ENCODE measurements around the gene MAST4.
"Not testable (repeated sequence)": the region's sequence is repeated elsewhere in the genome, so short reads cannot be mapped to it uniquely, and the experiment has no call there.

The MAST4 gene

GRCh38 chr5:66814146-66814991, 218.2 kb downstream of the MAST4 start:
- Histone ChIP-seq H3K27me3 (replicated peaks) (no peaks in the 10 kb centered on the region), H3K27ac (no peak overlapping the region), H3K36me3 (replicated peaks) (no peaks in the 10 kb centered on the region), H3K4me3 (ENCODE audit: low read depth, low read length) (no peak overlapping the region)
- TF ChIP-seq CTCF (IDR thresholded peaks at IDR 0.05; ENCODE audit: low read depth, low read length, missing control alignments): peak; percentile 79
- peak; percentile 59 for DNase-seq
- in situ Hi-C loops (cut with HindIII; ENCODE audit: low pct_ligation_motif_present, low sequenced_read_pairs): no loop called here

- in situ Hi-C loops (cut with HindIII; ENCODE audit: low pct_ligation_motif_present, low sequenced_read_pairs): no loop called here
- DNase-seq: no peak
- Histone ChIP-seq H3K27ac (no peak overlapping the region), H3K4me3 (ENCODE audit: low read depth, low read length) (no peak overlapping the region), H3K27me3 (replicated peaks) (no peaks in the 10 kb centered on the region), H3K36me3 (replicated peaks) (no peaks in the 10 kb centered on the region)
- no peak for TF ChIP-seq CTCF (IDR thresholded peaks at IDR 0.05; ENCODE audit: low read depth, low read length, missing control alignments)
Observed at GRCh38 chr5:66818304-66818934, 222.2 kb downstream of the MAST4 start.

GRCh38 chr5:66818935-66819328, 222.7 kb downstream of the MAST4 start:
- Histone ChIP-seq H3K27me3 (replicated peaks) (no peaks in the 10 kb centered on the region), H3K36me3 (replicated peaks) (no peaks in the 10 kb centered on the region), H3K4me3 (ENCODE audit: low read depth, low read length) (no peak overlapping the region), H3K27ac (no peak overlapping the region)
- DNase-seq: no peak
- in situ Hi-C loops (cut with HindIII; ENCODE audit: low pct_ligation_motif_present, low sequenced_read_pairs): no loop called here
- TF ChIP-seq CTCF (IDR thresholded peaks at IDR 0.05; ENCODE audit: low read depth, low read length, missing control alignments): no peak

GRCh38 chr5:66820630-66821207, 224.5 kb downstream of the MAST4 start:
- Histone ChIP-seq H3K27me3 (replicated peaks) (no peaks in the 10 kb centered on the region), H3K36me3 (replicated peaks) (no peaks in the 10 kb centered on the region), H3K4me3 (ENCODE audit: low read depth, low read length) (no peak overlapping the region), H3K27ac (no peak overlapping the region)
- DNase-seq: no peak
- in situ Hi-C loops (cut with HindIII; ENCODE audit: low pct_ligation_motif_present, low sequenced_read_pairs): no loop called here
- TF ChIP-seq CTCF (IDR thresholded peaks at IDR 0.05; ENCODE audit: low read depth, low read length, missing control alignments): no peak

- DNase-seq: no peak
- H3K4me3 ChIP-seq (ENCODE audit: low read depth, low read length): no peak overlapping the region
- TF ChIP-seq CTCF (IDR thresholded peaks at IDR 0.05; ENCODE audit: low read depth, low read length, missing control alignments): no peak
- in situ Hi-C loops (cut with HindIII; ENCODE audit: low pct_ligation_motif_present, low sequenced_read_pairs): no loop called here
- no peaks in the 10 kb centered on the region for H3K27me3 ChIP-seq (replicated peaks)
- H3K36me3 ChIP-seq (replicated peaks): no peaks in the 10 kb centered on the region
- no peak overlapping the region for H3K27ac ChIP-seq
Observed at GRCh38 chr5:66821688-66822429, 225.7 kb downstream of the MAST4 start.

- H3K4me3 ChIP-seq (ENCODE audit: low read depth, low read length); H3K27ac ChIP-seq; H3K36me3 ChIP-seq (replicated peaks); DNase-seq; H3K27me3 ChIP-seq (replicated peaks); in situ Hi-C loops (cut with HindIII; ENCODE audit: low pct_ligation_motif_present, low sequenced_read_pairs): not testable (repeated sequence)
Observed at GRCh38 chr5:66822906-66823305, 226.7 kb downstream of the MAST4 start.

Data from brain microvascular endothelial cell (primary cell).